Stimulated activated CD4-positive, alpha-beta T cell treated with anti-CD3 and anti-CD28 coated beads, Interleukin-1b, Interleukin-23, amount 100 ng/mL, for 24 hours (primary cell): ENCODE data around the gene SYNE1.

Source experiments
- DNase-seq, 4 experiments: peaks; one replicate each; pipeline ENCODE4 v3.0.0-alpha.2; 2020; ENCODE audit warnings: low read depth in 4 of 4, low spot score in 1 of 4

The SYNE1 gene

GRCh38 chr6:152118224-152118623 lies 518.9 kb downstream of the SYNE1 start:
- DNase-seq: no peak

GRCh38 chr6:152117156-152118133 lies 519.7 kb downstream of the SYNE1 start:
- DNase-seq: no peak

GRCh38 chr6:152112491-152113261 lies 524.5 kb downstream of the SYNE1 start:
- DNase-seq: no peak

DNA sequence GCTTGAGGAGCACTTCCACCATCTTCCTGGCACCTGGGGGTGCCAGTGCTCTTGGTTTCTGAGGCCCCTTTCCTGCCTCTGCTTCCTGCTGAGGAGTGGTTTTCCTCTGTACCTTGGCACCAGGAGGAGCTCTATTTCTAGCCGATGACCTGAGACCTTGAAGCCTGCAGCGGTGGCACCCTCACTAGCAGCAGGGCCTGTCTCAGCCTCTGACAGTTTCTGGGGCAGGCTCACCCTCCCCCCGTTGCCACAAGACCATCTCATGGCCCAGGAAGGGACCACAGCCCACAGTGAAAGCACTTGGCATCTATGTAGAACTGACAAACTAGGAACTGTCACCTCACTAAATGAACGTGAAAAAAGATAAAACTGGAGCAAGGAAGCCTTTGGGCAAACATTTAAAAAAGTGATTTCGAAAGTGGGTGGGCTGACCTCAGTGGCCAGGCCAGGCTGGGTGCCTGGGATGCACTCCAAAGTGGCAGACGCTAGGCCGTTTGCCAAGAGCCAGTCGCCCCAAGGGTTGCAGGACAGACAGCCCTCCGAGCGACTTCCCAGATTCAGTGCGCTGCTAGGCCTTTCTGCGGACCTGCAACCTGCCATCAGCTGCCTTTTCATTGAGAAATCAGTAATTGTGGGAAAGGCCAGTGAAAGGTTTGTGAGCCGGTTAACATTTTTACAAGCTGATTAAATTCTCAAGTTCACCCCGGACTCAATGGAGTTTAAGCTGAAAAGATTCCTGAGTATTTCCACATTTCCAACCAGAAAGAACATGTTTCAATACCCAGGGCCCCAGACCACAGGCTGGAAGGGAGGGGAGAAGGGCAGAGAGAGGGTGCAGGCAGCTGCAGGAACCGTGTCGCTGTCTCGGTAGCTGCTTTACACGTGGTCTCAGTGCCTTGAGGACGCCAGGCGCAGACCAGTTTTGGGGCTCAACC lies 526.0 kb downstream of the SYNE1 start:
- DNase-seq: no peak

DNA sequence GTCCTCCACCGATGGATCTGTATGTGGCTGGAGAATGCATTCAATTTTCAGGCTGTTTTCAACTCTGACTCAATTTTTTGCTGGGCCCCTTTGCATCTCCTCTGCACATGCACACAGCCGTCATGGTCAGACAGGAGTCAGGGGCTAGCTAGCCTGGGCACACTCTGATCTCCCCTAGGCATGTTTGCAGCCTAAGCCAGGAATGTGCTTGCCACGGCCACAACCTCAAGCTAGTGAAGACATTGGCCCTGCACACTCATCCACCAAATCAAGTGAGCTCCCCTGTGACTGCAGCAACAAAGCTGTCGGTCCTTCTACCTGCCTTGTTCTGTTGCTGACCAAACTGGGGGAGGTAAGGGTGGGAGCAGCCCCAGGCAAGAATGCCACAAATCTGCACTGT lies 529.2 kb downstream of the SYNE1 start:
- no peak for DNase-seq

- no peak for DNase-seq
Observed at GRCh38 chr6:152100183-152100618, 537.0 kb downstream of the SYNE1 start.

DNA sequence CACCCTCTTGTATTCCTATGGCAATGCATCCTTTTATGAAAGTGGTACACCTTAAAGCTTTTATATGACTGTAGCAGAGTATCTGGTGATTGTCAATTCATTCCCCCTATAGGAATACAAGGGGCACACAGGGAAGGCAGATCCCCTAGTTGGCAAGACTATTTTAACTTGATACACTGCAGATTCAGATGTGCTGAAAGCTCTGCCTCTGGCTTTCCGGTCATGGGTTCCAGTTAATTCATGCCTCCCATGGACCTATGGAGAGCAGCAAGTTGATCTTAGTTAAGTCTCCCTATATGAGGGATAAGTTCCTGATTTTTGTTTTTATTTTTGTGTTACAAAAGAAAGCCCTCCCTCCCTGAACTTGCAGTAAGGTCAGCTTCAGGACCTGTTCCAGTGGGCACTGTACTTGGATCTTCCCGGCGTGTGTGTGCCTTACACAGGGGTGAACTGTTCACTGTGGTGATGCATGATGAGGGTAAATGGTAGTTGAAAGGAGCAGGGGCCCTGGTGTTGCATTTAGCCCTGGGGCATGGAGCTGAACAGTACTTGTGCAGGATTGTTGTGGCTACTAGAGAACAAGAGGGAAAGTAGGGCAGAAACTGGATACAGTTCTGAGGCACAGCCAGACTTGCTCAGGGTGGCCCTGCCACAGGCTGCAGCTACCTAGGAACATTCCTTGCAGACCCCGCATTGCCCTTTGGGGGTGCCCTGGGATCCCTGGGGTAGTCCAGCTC lies 537.5 kb downstream of the SYNE1 start:
- no peak for DNase-seq

- DNase-seq: no peak
Observed at GRCh38 chr6:152098683-152099082, 538.5 kb downstream of the SYNE1 start.

- DNase-seq: no peak
Observed at GRCh38 chr6:152096863-152097496, 540.2 kb downstream of the SYNE1 start.

- peak in 1 of 4 experiments; percentile 7 for DNase-seq
Observed at GRCh38 chr6:152094992-152095592, 542.1 kb downstream of the SYNE1 start.

DNA sequence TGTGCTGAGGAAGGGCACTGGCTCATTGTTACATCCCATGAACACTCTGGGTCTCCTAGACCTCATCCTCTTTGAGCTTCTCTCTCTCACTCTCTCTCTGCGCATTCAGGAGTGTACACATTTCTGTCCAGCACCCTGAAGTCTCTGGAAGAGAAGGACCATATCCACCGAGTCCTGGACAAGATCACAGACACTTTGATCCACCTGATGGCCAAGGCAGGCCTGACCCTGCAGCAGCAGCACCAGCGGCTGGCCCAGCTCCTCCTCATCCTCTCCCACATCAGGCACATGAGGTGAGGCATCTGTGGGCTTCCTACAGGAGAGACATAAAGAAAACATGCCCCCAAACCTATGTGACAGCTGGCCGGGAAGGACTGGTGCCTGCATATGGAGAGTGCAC lies 542.9 kb downstream of the SYNE1 start:
- DNase-seq: no peak

- no peak for DNase-seq
Observed at GRCh38 chr6:152093711-152094110, 543.5 kb downstream of the SYNE1 start.

GRCh38 chr6:152091851-152092341 lies 545.3 kb downstream of the SYNE1 start:
- no peak for DNase-seq

DNA sequence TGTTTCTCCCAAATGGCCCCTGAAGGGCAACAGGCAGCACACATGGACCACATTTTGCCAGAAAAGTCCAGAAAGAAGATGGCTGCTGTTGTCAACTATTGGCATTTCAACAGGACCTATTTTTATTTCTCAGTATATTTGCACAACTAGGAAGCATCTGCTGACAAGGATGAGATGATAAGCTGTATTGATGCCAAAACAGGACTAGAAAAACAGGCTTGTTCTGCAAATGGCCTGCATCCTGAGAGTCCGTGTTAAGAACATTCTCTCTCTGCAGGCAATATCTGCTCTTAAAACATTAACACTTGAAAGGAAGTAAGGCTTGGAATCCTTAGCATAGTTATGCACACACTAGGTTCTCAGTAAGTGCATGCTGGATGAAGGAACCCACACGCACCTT lies 546.0 kb downstream of the SYNE1 start:
- no peak for DNase-seq

- no peak for DNase-seq
Observed at GRCh38 chr6:152089992-152090391, 547.2 kb downstream of the SYNE1 start.

DNA sequence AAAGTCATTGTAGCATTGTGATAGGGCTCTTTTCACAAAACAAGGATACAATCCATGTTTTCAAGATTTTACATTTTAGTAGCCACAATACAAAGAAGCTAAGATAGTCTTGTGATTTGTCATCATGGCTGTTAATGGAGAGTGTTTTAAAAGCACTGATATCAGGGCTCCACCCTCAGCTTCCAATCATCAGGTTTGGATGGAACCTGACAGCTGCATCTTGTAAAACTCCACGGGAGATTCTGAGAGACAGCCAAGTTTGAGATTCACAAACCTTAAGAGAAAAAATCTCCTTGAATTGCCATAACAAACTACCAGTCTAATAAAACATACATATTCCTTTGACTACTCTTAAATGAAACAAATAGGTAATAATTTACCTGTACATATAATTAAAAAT lies 549.5 kb downstream of the SYNE1 start:
- DNase-seq: no peak

GRCh38 chr6:152087096-152087495 lies 550.1 kb downstream of the SYNE1 start:
- no peak for DNase-seq

DNA sequence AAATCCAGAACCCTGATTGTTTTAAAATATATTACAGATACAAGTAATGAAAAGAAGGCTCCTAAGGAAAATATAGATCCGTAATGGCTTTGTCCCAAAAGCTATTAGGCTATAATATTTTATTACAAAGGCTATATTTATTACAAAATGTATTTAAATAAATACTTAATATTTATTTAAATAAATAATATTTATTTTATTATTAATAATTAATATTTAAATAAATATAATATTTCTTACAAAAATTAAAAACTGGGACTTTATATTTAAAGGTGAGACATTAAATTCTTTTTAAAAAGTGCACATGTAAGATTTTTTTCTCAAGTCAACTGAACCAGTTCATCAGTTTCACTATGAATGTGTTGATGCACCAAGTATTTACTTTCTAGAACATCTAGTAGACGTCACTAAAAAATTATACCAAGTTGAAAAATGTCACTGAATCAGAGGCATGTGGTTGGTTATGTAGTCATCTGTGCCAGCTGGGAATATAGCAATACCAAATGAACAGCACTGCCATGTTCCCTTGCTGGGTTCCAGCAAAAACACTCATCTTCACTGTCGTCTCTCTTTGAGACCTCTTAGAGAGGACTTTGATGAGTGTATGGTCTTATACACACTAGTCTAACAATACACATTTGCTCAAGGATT lies 550.8 kb downstream of the SYNE1 start:
- no peak for DNase-seq

DNA sequence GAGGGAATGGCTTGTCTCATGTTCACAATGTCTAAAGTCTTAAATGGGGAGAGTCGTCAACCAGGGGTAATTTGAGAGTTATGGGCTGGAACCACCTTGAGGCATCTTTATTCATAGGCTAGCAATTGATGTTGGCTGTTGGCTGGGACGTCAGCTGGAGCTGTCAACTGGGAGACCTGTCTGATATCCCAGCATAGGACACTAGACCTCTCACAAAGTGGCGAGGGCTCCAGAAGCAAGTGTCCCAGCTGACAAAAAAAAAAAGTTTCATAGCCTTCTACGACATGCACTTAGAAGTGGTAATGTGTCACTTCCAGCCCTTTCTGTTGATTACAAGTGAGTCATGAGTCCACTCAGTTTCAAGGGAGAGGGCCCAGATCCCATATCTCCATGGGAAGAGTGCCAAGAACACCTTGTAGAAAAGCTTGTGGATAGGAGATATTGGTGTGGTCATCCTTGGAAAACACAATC lies 551.7 kb downstream of the SYNE1 start:
- DNase-seq: no peak
